NCI-H1092 (cell line): ENCODE results near the gene BTBD6.

ENCODE experiments used
- DNase-seq: peaks from one replicate; lab custom pipeline; 2025; lab: John Stamatoyannopoulos, UW

BTBD6 gene

GRCh38 chr14:105211086-105211757 lies 37.1 kb upstream of the BTBD6 start:
- DNase-seq, result no peak

- DNase-seq, result no peak
Measured at GRCh38 chr14:105211758-105212089, 36.6 kb upstream of the BTBD6 start.

GRCh38 chr14:105212541-105213300 lies 35.6 kb upstream of the BTBD6 start:
- DNase-seq, result peak; percentile 60

GRCh38 chr14:105213361-105213760 lies 35.0 kb upstream of the BTBD6 start:
- DNase-seq, result no peak

GRCh38 chr14:105214324-105214915 lies 33.9 kb upstream of the BTBD6 start:
- no peak for DNase-seq

GRCh38 chr14:105215602-105216001 lies 32.7 kb upstream of the BTBD6 start:
- DNase-seq, result no peak

GRCh38 chr14:105216490-105217247 lies 31.7 kb upstream of the BTBD6 start:
- no peak for DNase-seq

- DNase-seq, result no peak
Measured at GRCh38 chr14:105217774-105218173, 30.6 kb upstream of the BTBD6 start.

GRCh38 chr14:105218611-105219010 lies 29.7 kb upstream of the BTBD6 start:
- DNase-seq, result no peak

- no peak for DNase-seq
Measured at GRCh38 chr14:105219043-105219612, 29.2 kb upstream of the BTBD6 start.

GRCh38 chr14:105219753-105220152 lies 28.6 kb upstream of the BTBD6 start:
- DNase-seq, result no peak

GRCh38 chr14:105220699-105221597 lies 27.4 kb upstream of the BTBD6 start:
- DNase-seq, result no peak

- no peak for DNase-seq
Measured at GRCh38 chr14:105221598-105222178, 26.6 kb upstream of the BTBD6 start.

- no peak for DNase-seq
Measured at GRCh38 chr14:105223260-105223659, 25.1 kb upstream of the BTBD6 start.

GRCh38 chr14:105223770-105224544 lies 24.4 kb upstream of the BTBD6 start:
- no peak for DNase-seq

- no peak for DNase-seq
Measured at GRCh38 chr14:105224845-105225570, 23.3 kb upstream of the BTBD6 start.

- DNase-seq, result no peak
Measured at GRCh38 chr14:105226198-105226597, 22.1 kb upstream of the BTBD6 start.

- no peak for DNase-seq
Measured at GRCh38 chr14:105227346-105227745, 21.0 kb upstream of the BTBD6 start.

GRCh38 chr14:105228562-105228961 lies 19.8 kb upstream of the BTBD6 start:
- DNase-seq, result no peak
